GM12892 (cell line): ENCODE data around the gene CHST9.

Experiments used
- POLR2A ChIP-seq: IDR thresholded peaks from 2 replicates; pipeline ENCODE4 v1.6.1; 2011; ENCODE audit warnings: low read depth, low read length, control low read depth
- TAF1 ChIP-seq: IDR thresholded peaks from 2 replicates; pipeline ENCODE4 v1.6.1; 2011; ENCODE audit warnings: low read depth, mild to moderate bottlenecking, control low read depth, low read length, borderline replicate concordance

GRCh38 chr18:26956863-26957262 is 228.2 kb downstream of the CHST9 start:
- TF ChIP-seq POLR2A (no peak), TAF1 (no peak)
